ENCODE results near the gene LRMDA. TPM values are rescaled to one million over a fixed set of nuclear protein-coding genes. Genes with fewer than 3 reads are reported as not detected.

Gene LRMDA
- total RNA-seq, 2 donors from 2014 or later = 9.6 to 12.6 TPM

- no peak for DNase-seq (ENCODE audit: low spot score)
- H3K36me3 ChIP-seq = no peaks in the 10 kb centered on the region
- no peak overlapping the region for H3K4me3 ChIP-seq
- 51% methylated on average over 7 of the region's 7 CpGs for WGBS
- no peak overlapping the region for H3K27ac ChIP-seq
- no peaks in the 10 kb centered on the region for H3K27me3 ChIP-seq (replicated peaks; ENCODE audit: insufficient read depth)
- no peaks in the 10 kb centered on the region for H3K9me3 ChIP-seq
- TF ChIP-seq, protein P1, sequence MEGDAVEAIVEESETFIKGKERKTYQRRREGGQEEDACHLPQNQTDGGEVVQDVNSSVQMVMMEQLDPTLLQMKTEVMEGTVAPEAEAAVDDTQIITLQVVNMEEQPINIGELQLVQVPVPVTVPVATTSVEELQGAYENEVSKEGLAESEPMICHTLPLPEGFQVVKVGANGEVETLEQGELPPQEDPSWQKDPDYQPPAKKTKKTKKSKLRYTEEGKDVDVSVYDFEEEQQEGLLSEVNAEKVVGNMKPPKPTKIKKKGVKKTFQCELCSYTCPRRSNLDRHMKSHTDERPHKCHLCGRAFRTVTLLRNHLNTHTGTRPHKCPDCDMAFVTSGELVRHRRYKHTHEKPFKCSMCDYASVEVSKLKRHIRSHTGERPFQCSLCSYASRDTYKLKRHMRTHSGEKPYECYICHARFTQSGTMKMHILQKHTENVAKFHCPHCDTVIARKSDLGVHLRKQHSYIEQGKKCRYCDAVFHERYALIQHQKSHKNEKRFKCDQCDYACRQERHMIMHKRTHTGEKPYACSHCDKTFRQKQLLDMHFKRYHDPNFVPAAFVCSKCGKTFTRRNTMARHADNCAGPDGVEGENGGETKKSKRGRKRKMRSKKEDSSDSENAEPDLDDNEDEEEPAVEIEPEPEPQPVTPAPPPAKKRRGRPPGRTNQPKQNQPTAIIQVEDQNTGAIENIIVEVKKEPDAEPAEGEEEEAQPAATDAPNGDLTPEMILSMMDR (IDR thresholded peaks at IDR 0.05) = no peak
- TF ChIP-seq POLR2AphosphoS5 (IDR thresholded peaks at IDR 0.05) (no peak), POLR2A (IDR thresholded peaks at IDR 0.05) (no peak)
- no peaks in the 10 kb centered on the region for H3K4me1 ChIP-seq (replicated peaks)
- intact Hi-C loops (cut with DNase I) = no loop called here
Measured at GRCh38 chr10:76012716-76013327, 581.4 kb downstream of the LRMDA start.

DNA sequence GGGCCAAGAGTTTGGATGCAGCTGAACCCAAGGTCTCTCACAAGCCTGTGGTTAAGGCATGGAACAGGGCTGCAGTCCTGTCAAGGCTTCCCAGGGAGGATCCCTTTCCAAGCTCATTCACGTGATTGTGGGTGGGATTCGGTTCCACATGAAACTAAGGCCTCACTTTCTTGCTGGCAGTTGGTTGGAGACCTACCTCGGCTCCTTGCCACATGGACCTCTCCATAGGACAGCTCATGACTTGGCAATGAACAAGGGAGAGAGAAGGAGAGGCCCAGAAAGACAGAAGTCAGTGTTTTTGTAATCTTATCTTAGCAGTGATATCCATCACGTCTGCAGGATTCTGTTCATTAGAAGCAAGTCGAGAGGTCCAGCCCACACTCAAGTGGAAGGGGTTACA is 583.8 kb downstream of the LRMDA start:
- no peaks in the 10 kb centered on the region for H3K4me1 ChIP-seq (replicated peaks)
- H3K27me3 ChIP-seq (replicated peaks; ENCODE audit: insufficient read depth) = no peaks in the 10 kb centered on the region
- no peak overlapping the region for H3K27ac ChIP-seq
- H3K4me3 ChIP-seq = no peak overlapping the region
- intact Hi-C loops (cut with DNase I) = no loop called here
- 68% methylated on average over 5 of the region's 5 CpGs for WGBS
- no peaks in the 10 kb centered on the region for H3K36me3 ChIP-seq
- DNase-seq (ENCODE audit: low spot score) = no peak
- no peaks in the 10 kb centered on the region for H3K9me3 ChIP-seq
- TF ChIP-seq POLR2AphosphoS5 (IDR thresholded peaks at IDR 0.05) (no peak), POLR2A (IDR thresholded peaks at IDR 0.05) (no peak)
- TF ChIP-seq, protein P1 (IDR thresholded peaks at IDR 0.05) = no peak

DNA sequence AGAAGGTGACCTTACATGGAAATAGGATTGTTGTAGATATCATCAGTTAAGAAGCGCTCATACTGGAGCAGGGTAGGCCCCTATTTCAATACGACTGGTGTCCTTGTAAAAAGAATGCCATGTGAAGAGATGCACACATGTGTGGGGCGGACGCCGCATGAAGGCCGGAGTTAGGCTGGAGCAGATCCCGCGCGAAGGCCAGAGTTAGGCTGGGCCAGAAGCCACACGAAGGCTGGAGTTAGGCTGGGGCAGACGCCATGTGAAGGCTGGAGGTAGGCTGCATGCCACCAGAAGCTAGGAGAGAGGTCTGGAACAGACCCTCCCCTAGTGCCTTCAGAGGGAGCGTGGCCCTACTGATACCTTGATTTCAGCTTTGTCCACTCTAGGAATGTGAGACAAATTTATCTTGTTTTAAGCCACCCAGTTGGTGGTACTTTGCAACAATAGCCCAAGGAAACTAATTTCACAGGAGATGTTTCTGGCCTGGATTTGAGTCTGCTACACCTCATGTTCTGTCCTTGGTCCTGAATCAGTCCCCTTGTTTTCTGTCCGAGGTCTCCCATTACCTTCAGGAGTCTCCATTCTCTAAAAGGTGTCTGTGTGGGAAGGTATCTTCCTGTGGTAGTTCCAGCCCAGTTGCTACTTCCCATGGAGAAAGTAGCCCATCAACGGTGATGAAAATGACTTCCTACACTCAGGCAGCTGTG is 585.8 kb downstream of the LRMDA start:
- intact Hi-C loops (cut with DNase I) = no loop called here
- Histone ChIP-seq H3K4me3 (no peak overlapping the region), H3K27ac (no peak overlapping the region), H3K9me3 (no peaks in the 10 kb centered on the region), H3K4me1 (replicated peaks) (no peaks in the 10 kb centered on the region), H3K27me3 (replicated peaks; ENCODE audit: insufficient read depth) (no peaks in the 10 kb centered on the region), H3K36me3 (no peaks in the 10 kb centered on the region)
- TF ChIP-seq POLR2AphosphoS5 (IDR thresholded peaks at IDR 0.05) (no peak), POLR2A (IDR thresholded peaks at IDR 0.05) (no peak)
- TF ChIP-seq, protein P1 (IDR thresholded peaks at IDR 0.05) = no peak
- no peak for DNase-seq (ENCODE audit: low spot score)
- 91% methylated on average over 14 of the region's 14 CpGs for WGBS

DNA sequence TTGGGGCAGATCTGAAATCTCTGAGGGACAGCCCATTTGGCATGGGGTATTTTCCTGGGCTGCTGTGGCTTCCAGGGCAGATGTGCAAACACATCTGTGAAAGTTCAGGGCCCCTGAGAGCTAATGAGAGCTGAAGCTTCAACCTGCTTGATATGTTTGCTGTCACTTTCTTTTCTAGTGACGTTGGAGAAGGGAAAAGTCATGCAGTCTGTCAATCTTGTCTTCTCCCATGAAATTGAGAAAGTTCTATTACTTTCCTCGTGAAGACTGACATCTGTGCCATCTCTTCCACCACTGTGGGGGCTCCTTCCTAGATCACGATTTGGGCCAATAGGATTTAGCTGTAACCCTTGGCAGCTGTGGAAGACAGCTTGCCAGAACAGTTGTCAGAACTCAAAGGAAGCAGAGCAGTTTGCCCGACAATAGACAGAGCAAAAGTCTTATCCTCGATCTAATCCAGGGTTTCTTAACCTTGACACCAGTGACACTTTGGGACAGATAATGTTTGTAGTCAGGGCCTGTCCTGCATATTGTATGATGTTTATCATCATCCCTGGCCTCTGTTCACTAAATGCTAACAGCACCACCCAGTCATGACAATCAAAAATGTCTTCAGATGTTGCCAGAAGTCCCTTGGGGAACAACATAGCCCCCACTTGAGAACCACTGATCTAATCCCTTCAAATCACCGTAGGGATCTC is 586.5 kb downstream of the LRMDA start:
- DNase-seq (ENCODE audit: low spot score) = no peak
- intact Hi-C loops (cut with DNase I) = no loop called here
- H3K27ac ChIP-seq = no peak overlapping the region
- TF ChIP-seq POLR2A (IDR thresholded peaks at IDR 0.05) (no peak), POLR2AphosphoS5 (IDR thresholded peaks at IDR 0.05) (no peak)
- TF ChIP-seq, protein P1 (IDR thresholded peaks at IDR 0.05) = no peak
- no peaks in the 10 kb centered on the region for H3K36me3 ChIP-seq
- H3K4me1 ChIP-seq (replicated peaks) = no peaks in the 10 kb centered on the region
- no peaks in the 10 kb centered on the region for H3K9me3 ChIP-seq
- no peaks in the 10 kb centered on the region for H3K27me3 ChIP-seq (replicated peaks; ENCODE audit: insufficient read depth)
- 86% methylated on average over 6 of the region's 6 CpGs for WGBS
- H3K4me3 ChIP-seq = no peak overlapping the region
